Spleen (tissue), 7 donors: ENCODE results near the gene ANXA8L1.
"Not testable (repeated sequence)": the region's sequence is repeated elsewhere in the genome, so short reads cannot be mapped to it uniquely, and the experiment has no call there.

ENCODE experiments used
- POLR2A ChIP-seq, 3 donors: fragments of 450-650 bp; IDR thresholded peaks; one replicate each; pipeline ENCODE4 v1.5.1; 2017; ENCODE audit warnings: antibody characterized with exemption in 3 of 3, mild to moderate bottlenecking in 1 of 3
- POLR2AphosphoS5 ChIP-seq, 3 donors: sonication (generic); formaldehyde crosslinking; IDR thresholded peaks; one replicate each; pipeline ENCODE4 v1.5.1; 2017; ENCODE audit warnings: antibody characterized with exemption in 3 of 3
- TF ChIP-seq, protein P1 (sequence below), 11 experiments: fragments of 200-600 bp in 7 of 11; fragments of 450-650 bp in 4 of 11; sonication (generic) in 4 of 11; IDR thresholded peaks in 8 of 11; conservative IDR thresholded peaks in 3 of 11; 1 replicate in 7 of 11; 2 replicates in 4 of 11; pipeline versions ENCODE4 v1.4.0 to v1.8.0; 2016 to 2021; ENCODE audit warnings: antibody characterized with exemption in 11 of 11, inconsistent platforms in 4 of 11, mild to moderate bottlenecking in 1 of 11
- donor health status: DM: no; HTN: no; CAD: no; lungs with moderate emphysema.
- donor health status: DM: no; HTN: no; CAD: no.
- donor health status: DM: no; HTN: no; CAD: no.

DNA sequence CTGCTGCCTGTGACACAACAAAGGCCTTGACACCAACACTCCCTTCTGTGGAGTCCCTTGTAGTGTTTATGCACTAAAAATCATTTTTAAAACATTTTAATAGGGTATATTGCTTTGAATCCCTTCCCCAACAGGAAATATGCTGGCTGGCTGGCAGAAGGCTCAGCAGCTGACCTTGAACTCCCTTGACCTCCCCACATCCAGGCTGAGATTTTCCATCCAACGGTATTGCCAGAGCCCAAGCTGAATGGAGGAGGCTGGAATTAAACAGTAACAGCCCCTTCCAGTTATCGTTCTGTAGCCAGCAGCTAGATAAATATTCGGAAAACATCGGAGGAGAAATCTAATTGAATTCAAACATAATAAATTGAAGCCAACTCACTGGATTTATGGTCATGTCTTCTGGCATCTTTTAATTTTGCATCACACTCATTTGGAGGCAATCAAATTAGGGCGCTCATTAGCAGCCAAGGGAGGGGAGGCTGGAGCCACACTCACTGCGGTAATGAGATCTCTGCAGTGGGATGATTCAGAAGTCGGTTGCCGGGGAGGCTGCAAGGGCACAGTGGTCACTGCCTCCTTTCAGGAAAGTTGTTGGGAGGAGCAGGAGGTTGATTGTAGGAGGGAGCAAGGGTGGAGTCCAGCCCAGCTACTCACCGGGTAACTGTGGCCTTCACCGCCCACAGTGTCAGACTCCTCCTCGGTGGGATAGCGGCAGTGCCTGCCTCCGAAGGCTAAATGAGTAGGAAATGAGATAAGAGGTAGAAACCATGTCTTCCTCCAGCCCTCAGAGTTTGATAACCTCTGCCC, 44.2 kb downstream of the ANXA8L1 start:
- TF ChIP-seq POLR2A, POLR2AphosphoS5 (IDR thresholded peaks at IDR 0.05): not testable (repeated sequence)
- TF ChIP-seq, protein P1, sequence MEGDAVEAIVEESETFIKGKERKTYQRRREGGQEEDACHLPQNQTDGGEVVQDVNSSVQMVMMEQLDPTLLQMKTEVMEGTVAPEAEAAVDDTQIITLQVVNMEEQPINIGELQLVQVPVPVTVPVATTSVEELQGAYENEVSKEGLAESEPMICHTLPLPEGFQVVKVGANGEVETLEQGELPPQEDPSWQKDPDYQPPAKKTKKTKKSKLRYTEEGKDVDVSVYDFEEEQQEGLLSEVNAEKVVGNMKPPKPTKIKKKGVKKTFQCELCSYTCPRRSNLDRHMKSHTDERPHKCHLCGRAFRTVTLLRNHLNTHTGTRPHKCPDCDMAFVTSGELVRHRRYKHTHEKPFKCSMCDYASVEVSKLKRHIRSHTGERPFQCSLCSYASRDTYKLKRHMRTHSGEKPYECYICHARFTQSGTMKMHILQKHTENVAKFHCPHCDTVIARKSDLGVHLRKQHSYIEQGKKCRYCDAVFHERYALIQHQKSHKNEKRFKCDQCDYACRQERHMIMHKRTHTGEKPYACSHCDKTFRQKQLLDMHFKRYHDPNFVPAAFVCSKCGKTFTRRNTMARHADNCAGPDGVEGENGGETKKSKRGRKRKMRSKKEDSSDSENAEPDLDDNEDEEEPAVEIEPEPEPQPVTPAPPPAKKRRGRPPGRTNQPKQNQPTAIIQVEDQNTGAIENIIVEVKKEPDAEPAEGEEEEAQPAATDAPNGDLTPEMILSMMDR (IDR thresholded peaks at IDR 0.05 in 8 of 11, conservative IDR thresholded peaks at IDR 0.05 in 3 of 11), result not testable (repeated sequence)
